IMR-90 (cell line): ENCODE measurements around the gene HACE1. TPM values are rescaled to one million over a fixed set of nuclear protein-coding genes. Genes with fewer than 3 reads are reported as not detected.

Experiments used
- ATAC-seq: fragments of 200-7000 bp; cut with Tn5 transposase; 2 replicates; pipeline ENCODE4 v1.9.1; 2020; ENCODE audit warnings: low read depth, mild to moderate bottlenecking, moderate library complexity
- BruUV-seq: library from RNA; stranded (reverse); fragments of 400-500 nt; replicated peaks from 2 replicates; lab custom pipeline; 2021; lab: Mats Ljungman, UMichigan
- CTCF ChIA-PET: fragments of 300-600 bp; formaldehyde crosslinking; extraction: SDS; loops from one replicate; lab custom pipeline; 2021; ENCODE audit warnings: antibody characterized with exemption; lab: Yijun Ruan, JAX
- POLR2A ChIA-PET: fragments of 300-600 bp; sonication (Branson Sonifier 250); formaldehyde crosslinking; loops from one replicate; lab custom pipeline; 2022; ENCODE audit warnings: antibody characterized with exemption; ENCODE audit not compliant: unreplicated experiment; lab: Charles Lee
- DNase-seq: peaks from one replicate; pipeline ENCODE4 v3.0.0; 2013
- H2AFZ ChIP-seq: replicated peaks from 2 replicates; pipeline ENCODE3; 2013; ENCODE audit warnings: low read length, mild to moderate bottlenecking; ENCODE audit not compliant: poor library complexity
- H2AK5ac ChIP-seq: 2 replicates; pipeline ENCODE4 v1.6.1; 2013; ENCODE audit warnings: low read depth, low read length, inconsistent platforms
- H2AK9ac ChIP-seq: replicated peaks from 2 replicates; pipeline ENCODE3; 2013; ENCODE audit warnings: mild to moderate bottlenecking, low read depth, low read length, moderate library complexity; ENCODE audit not compliant: poor library complexity
- H2BK120ac ChIP-seq: 2 replicates; pipeline ENCODE4 v1.6.1; 2013; ENCODE audit warnings: low read depth, low read length, inconsistent platforms
- H2BK15ac ChIP-seq: 3 replicates; pipeline ENCODE4 v1.6.1; 2013; ENCODE audit warnings: low read depth, low read length, inconsistent platforms
- H2BK20ac ChIP-seq: 2 replicates; pipeline ENCODE4 v1.6.1; 2013; ENCODE audit warnings: low read depth, mild to moderate bottlenecking, inconsistent platforms, low read length, moderate library complexity
- H2BK5ac ChIP-seq: 2 replicates; pipeline ENCODE4 v1.6.1; 2013; ENCODE audit warnings: mild to moderate bottlenecking, low read depth, low read length, inconsistent platforms; ENCODE audit not compliant: poor library complexity, severe bottlenecking
- H3K14ac ChIP-seq: replicated peaks from 2 replicates; pipeline ENCODE4 v1.6.1; 2013; ENCODE audit warnings: low read depth, low read length, inconsistent platforms
- H3K18ac ChIP-seq: 2 replicates; pipeline ENCODE4 v1.6.1; 2013; ENCODE audit warnings: low read depth, low read length, control low read depth
- H3K23ac ChIP-seq: 2 replicates; pipeline ENCODE4 v1.6.1; 2013; ENCODE audit warnings: low read depth, low read length, inconsistent platforms
- H3K27ac ChIP-seq: 2 replicates; pipeline ENCODE4 v1.5.1; 2013; ENCODE audit warnings: mild to moderate bottlenecking, control low read depth, low read length; ENCODE audit not compliant: insufficient read depth
- H3K27me3 ChIP-seq: 2 replicates; pipeline ENCODE4 v1.6.1; 2013; ENCODE audit warnings: low read length; ENCODE audit not compliant: control insufficient read depth, insufficient read depth
- H3K36me3 ChIP-seq: 2 replicates; pipeline ENCODE4 v1.6.1; 2013; ENCODE audit warnings: low read length, mixed read lengths; ENCODE audit not compliant: control insufficient read depth, insufficient read depth
- H3K4ac ChIP-seq: 2 replicates; pipeline ENCODE4 v1.6.1; 2013; ENCODE audit warnings: low read depth, low read length, inconsistent platforms
- H3K4me1 ChIP-seq: 2 replicates; pipeline ENCODE4 v1.6.1; 2013; ENCODE audit warnings: low read length, mixed read lengths; ENCODE audit not compliant: control insufficient read depth, insufficient read depth
- H3K4me2 ChIP-seq: 2 replicates; pipeline ENCODE4 v1.6.1; 2013; ENCODE audit warnings: low read depth, mild to moderate bottlenecking, control low read depth, low read length, moderate library complexity
- H3K4me3 ChIP-seq: 2 replicates; pipeline ENCODE4 v1.5.1; 2013; ENCODE audit warnings: low read depth, mild to moderate bottlenecking, control low read depth, low read length, moderate library complexity; ENCODE audit not compliant: insufficient read depth
- H3K56ac ChIP-seq: 2 replicates; pipeline ENCODE4 v1.6.1; 2013; ENCODE audit warnings: low read length, inconsistent platforms; ENCODE audit not compliant: insufficient read depth; ENCODE audit errors: extremely low read depth
- H3K79me1 ChIP-seq, 2 experiments: 2 replicates each; pipeline ENCODE4 v1.6.1; 2013; ENCODE audit warnings: low read length in 2 of 2, inconsistent platforms in 1 of 2, low read depth in 1 of 2
- H3K9ac ChIP-seq: 2 replicates; pipeline ENCODE4 v1.6.1; 2013; ENCODE audit warnings: low read depth, low read length, control low read depth
- H3K9me1 ChIP-seq: 2 replicates; pipeline ENCODE4 v1.6.1; 2013; ENCODE audit warnings: low read length, inconsistent platforms; ENCODE audit not compliant: insufficient read depth
- H3K9me3 ChIP-seq: 2 replicates; pipeline ENCODE4 v1.6.1; 2013; ENCODE audit warnings: low read length; ENCODE audit not compliant: control insufficient read depth, insufficient read depth
- H4K20me1 ChIP-seq: 2 replicates; pipeline ENCODE4 v1.6.1; 2013; ENCODE audit warnings: low read length, inconsistent platforms; ENCODE audit not compliant: insufficient read depth
- H4K5ac ChIP-seq: 2 replicates; pipeline ENCODE4 v1.6.1; 2013; ENCODE audit warnings: mild to moderate bottlenecking, low read depth, low read length, control low read depth
- H4K8ac ChIP-seq, 2 experiments: 2 replicates each; pipeline ENCODE4 v1.6.1; 2013; ENCODE audit warnings: low read depth in 2 of 2, low read length in 2 of 2, control low read depth in 1 of 2, inconsistent platforms in 1 of 2
- H4K91ac ChIP-seq: 2 replicates; pipeline ENCODE4 v1.6.1; 2013; ENCODE audit warnings: low read depth, low read length, inconsistent platforms; ENCODE audit not compliant: insufficient read depth
- BHLHE40 ChIP-seq: fragments of 150-350 bp; IDR thresholded peaks from 2 replicates; pipeline ENCODE4 v1.6.1; 2016; ENCODE audit warnings: mild to moderate bottlenecking, low read depth, low read length
- CEBPB ChIP-seq: IDR thresholded peaks from 2 replicates; pipeline ENCODE4 v1.6.1; 2012; ENCODE audit warnings: low read depth, low read length, improper control_type of control experiment
- CHD1 ChIP-seq: IDR thresholded peaks from 2 replicates; pipeline ENCODE4 v1.6.1; 2012; ENCODE audit warnings: low read depth, low read length, improper control_type of control experiment
- FOS ChIP-seq: fragments of 150-350 bp; IDR thresholded peaks from 2 replicates; pipeline ENCODE4 v1.6.1; 2016; ENCODE audit warnings: low read depth, low read length
- MAFK ChIP-seq: IDR thresholded peaks from 2 replicates; pipeline ENCODE4 v1.6.1; 2012; ENCODE audit warnings: low read depth, low read length, improper control_type of control experiment
- MAZ ChIP-seq: IDR thresholded peaks from 2 replicates; pipeline ENCODE4 v1.6.1; 2012; ENCODE audit warnings: low read depth, mild to moderate bottlenecking, low read length, improper control_type of control experiment, moderate library complexity, borderline replicate concordance
- MXI1 ChIP-seq: IDR thresholded peaks from 2 replicates; pipeline ENCODE4 v1.6.1; 2012; ENCODE audit warnings: low read depth, mild to moderate bottlenecking, low read length, moderate library complexity, borderline replicate concordance
- NFE2L2 ChIP-seq: fragments of 150-350 bp; IDR thresholded peaks from 2 replicates; pipeline ENCODE4 v1.6.1; 2016; ENCODE audit warnings: low read depth, mild to moderate bottlenecking, low read length
- POLR2A ChIP-seq: IDR thresholded peaks from 2 replicates; pipeline ENCODE4 v1.6.1; 2012; ENCODE audit warnings: mild to moderate bottlenecking, low read depth, low read length
- RAD21 ChIP-seq: IDR thresholded peaks from 2 replicates; pipeline ENCODE4 v1.6.1; 2012; ENCODE audit warnings: low read length, improper control_type of control experiment
- RCOR1 ChIP-seq: IDR thresholded peaks from 2 replicates; pipeline ENCODE4 v1.6.1; 2012; ENCODE audit warnings: mild to moderate bottlenecking, low read length, improper control_type of control experiment; ENCODE audit not compliant: insufficient replicate concordance
- RFX5 ChIP-seq: IDR thresholded peaks from 2 replicates; pipeline ENCODE4 v1.8.0; 2012; ENCODE audit warnings: low read depth, mild to moderate bottlenecking, low read length, moderate library complexity
- SMC3 ChIP-seq: fragments of 150-350 bp; IDR thresholded peaks from 2 replicates; pipeline ENCODE4 v1.6.1; 2016; ENCODE audit warnings: low read depth, mild to moderate bottlenecking, antibody characterized with exemption, low read length, moderate library complexity
- WGBS, 2 experiments: methylation state at CpG; one replicate each; pipeline versions ENCODE4 v1.1.5 to v1.1.7; 2013; ENCODE audit warnings: missing lambda C conversion rate in 2 of 2; ENCODE audit not compliant: insufficient read length in 1 of 2; ENCODE audit errors: extremely low coverage in 2 of 2; 5-methylcytosine and 5-hydroxymethylcytosine counted together
- dilution Hi-C: fragments of 300-500 bp; cut with HindIII; formaldehyde crosslinking; loops from one replicate; pipeline ENCODE4 v1.14.3; 2018; ENCODE audit warnings: low sequenced_read_pairs; ENCODE audit not compliant: unreplicated experiment
- in situ Hi-C: fragments of 300-500 bp; cut with MboI; formaldehyde crosslinking; loops from 3 replicates; pipeline ENCODE4 v1.14.3; 2019; ENCODE audit warnings: low sequenced_read_pairs, inconsistent platforms, mixed read lengths
- intact Hi-C: fragments of 100-400 bp; cut with micrococcal nuclease; formaldehyde crosslinking; loops from 2 replicates; pipeline ENCODE4 v1.10.0; 2022
- polyA plus RNA-seq, 3 experiments: library from polyadenylated mRNA; depleted of rRNA; stranded (reverse); fragments of >200 nt; gene quantifications; 2 replicates each; pipeline ENCODE4 v1.2.3, GENCODE V29; 2012; ENCODE audit warnings: low replicate concordance in 1 of 3
- total RNA-seq: library from RNA; depleted of rRNA; stranded (reverse); fragments of >200 nt; gene quantifications from 2 replicates; pipeline ENCODE4 v1.2.3, GENCODE V29; 2012
- TF ChIP-seq, protein P1 (sequence below): conservative IDR thresholded peaks from 2 replicates; pipeline ENCODE4 v1.5.1; 2012; ENCODE audit warnings: mild to moderate bottlenecking, low read depth, low read length, improper control_type of control experiment
- TF ChIP-seq, protein P2 (sequence below): fragments of 150-350 bp; IDR thresholded peaks from 2 replicates; pipeline ENCODE4 v1.6.1; 2017; ENCODE audit warnings: mild to moderate bottlenecking, antibody characterized with exemption, low read length, low read depth
- TF ChIP-seq, protein P3 (sequence below): fragments of 150-350 bp; IDR thresholded peaks from 2 replicates; pipeline ENCODE4 v1.6.1; 2016; ENCODE audit warnings: low read depth, mild to moderate bottlenecking, low read length, moderate library complexity, borderline replicate concordance

HACE1 gene
- total and polyA plus RNA-seq, 2 of the 4 experiments (the other 2 are of a cell fraction) = 5.4 to 10.8 TPM

DNA sequence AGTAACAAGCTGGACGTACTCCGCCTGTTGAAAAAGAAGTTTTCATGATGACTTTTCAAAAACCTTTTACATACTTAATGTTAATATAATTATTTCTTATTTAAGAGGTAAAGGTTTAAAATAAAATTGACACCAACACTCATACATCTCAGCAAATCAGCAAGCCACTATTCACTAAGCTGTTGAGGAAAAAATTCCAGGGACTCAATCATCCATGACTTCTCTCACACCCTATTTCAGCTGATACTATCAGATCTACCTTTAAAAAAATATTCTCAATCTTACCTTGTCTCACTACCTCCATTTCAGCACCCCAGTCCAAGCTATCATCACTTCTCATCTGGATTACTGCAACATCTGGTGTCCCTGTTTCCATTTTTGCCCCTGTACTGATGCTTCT is 109.3 kb downstream of the HACE1 start:
- dilution Hi-C loops (no loop called here), intact Hi-C loops (no loop called here), in situ Hi-C loops (no loop called here)
- no peak for ATAC-seq
- no peak overlapping the region for H2BK5ac ChIP-seq
- H3K56ac ChIP-seq = no peak overlapping the region
- no peaks in the 10 kb centered on the region for H3K27me3 ChIP-seq
- no peak overlapping the region for H2AK5ac ChIP-seq
- no peak for DNase-seq
- H4K20me1 ChIP-seq = no peaks in the 10 kb centered on the region
- POLR2A ChIA-PET = no interaction called here
- no peaks in the 10 kb centered on the region for H3K9me1 ChIP-seq
- no peaks in the 10 kb centered on the region; the same call in 1 of the 2 replicates for H3K9me3 ChIP-seq
- no peak overlapping the region for H2AK9ac ChIP-seq
- H3K4me3 ChIP-seq = no peak overlapping the region
- no CpG with 5 or more reads among the region's 2 CpGs for WGBS, 2 experiments
- no peak for TF ChIP-seq MAZ
- TF ChIP-seq CHD1 = no peak
- TF ChIP-seq BHLHE40 = no peak
- TF ChIP-seq RAD21 = no peak
- TF ChIP-seq SMC3 = no peak
- TF ChIP-seq NFE2L2 = no peak
- TF ChIP-seq, protein P1, sequence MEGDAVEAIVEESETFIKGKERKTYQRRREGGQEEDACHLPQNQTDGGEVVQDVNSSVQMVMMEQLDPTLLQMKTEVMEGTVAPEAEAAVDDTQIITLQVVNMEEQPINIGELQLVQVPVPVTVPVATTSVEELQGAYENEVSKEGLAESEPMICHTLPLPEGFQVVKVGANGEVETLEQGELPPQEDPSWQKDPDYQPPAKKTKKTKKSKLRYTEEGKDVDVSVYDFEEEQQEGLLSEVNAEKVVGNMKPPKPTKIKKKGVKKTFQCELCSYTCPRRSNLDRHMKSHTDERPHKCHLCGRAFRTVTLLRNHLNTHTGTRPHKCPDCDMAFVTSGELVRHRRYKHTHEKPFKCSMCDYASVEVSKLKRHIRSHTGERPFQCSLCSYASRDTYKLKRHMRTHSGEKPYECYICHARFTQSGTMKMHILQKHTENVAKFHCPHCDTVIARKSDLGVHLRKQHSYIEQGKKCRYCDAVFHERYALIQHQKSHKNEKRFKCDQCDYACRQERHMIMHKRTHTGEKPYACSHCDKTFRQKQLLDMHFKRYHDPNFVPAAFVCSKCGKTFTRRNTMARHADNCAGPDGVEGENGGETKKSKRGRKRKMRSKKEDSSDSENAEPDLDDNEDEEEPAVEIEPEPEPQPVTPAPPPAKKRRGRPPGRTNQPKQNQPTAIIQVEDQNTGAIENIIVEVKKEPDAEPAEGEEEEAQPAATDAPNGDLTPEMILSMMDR = no peak
- TF ChIP-seq FOS = no peak
- TF ChIP-seq, protein P2, sequence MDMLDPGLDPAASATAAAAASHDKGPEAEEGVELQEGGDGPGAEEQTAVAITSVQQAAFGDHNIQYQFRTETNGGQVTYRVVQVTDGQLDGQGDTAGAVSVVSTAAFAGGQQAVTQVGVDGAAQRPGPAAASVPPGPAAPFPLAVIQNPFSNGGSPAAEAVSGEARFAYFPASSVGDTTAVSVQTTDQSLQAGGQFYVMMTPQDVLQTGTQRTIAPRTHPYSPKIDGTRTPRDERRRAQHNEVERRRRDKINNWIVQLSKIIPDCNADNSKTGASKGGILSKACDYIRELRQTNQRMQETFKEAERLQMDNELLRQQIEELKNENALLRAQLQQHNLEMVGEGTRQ = no peak
- no peak for TF ChIP-seq RFX5
- TF ChIP-seq, protein P3, sequence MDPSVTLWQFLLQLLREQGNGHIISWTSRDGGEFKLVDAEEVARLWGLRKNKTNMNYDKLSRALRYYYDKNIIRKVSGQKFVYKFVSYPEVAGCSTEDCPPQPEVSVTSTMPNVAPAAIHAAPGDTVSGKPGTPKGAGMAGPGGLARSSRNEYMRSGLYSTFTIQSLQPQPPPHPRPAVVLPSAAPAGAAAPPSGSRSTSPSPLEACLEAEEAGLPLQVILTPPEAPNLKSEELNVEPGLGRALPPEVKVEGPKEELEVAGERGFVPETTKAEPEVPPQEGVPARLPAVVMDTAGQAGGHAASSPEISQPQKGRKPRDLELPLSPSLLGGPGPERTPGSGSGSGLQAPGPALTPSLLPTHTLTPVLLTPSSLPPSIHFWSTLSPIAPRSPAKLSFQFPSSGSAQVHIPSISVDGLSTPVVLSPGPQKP = no peak
- TF ChIP-seq RCOR1 = no peak
- no peak for TF ChIP-seq MAFK
- TF ChIP-seq POLR2A = no peak
- no peak for TF ChIP-seq CEBPB
- no peak for TF ChIP-seq MXI1
- H3K9ac ChIP-seq = no peak overlapping the region
- no TSS peak for BruUV-seq
- H3K14ac ChIP-seq = no peak overlapping the region
- no peak overlapping the region for H2BK15ac ChIP-seq
- H3K27ac ChIP-seq = no peak overlapping the region
- no peak overlapping the region for H3K18ac ChIP-seq
- H4K8ac ChIP-seq = no peak overlapping the region
- H4K91ac ChIP-seq = no peak overlapping the region
- H3K36me3 ChIP-seq = peaks cover 4% of the 10 kb centered on the region; the same call in 1 of the 2 replicates
- H3K79me1 ChIP-seq = no peaks in the 10 kb centered on the region
- no peak overlapping the region for H2AFZ ChIP-seq
- no peak overlapping the region for H3K23ac ChIP-seq
- no peaks in the 10 kb centered on the region for H3K4me1 ChIP-seq
- no peak overlapping the region for H4K5ac ChIP-seq
- no peak overlapping the region for H3K4ac ChIP-seq
- H3K4me2 ChIP-seq = no peak overlapping the region
- CTCF ChIA-PET = no interaction called here
- no peak overlapping the region for H2BK120ac ChIP-seq
- no peak overlapping the region for H2BK20ac ChIP-seq
